IMR-90 (cell line): Measurements from ENCODE around the gene FAM124A.

Experiments used
- CTCF ChIP-seq: conservative IDR thresholded peaks from 2 replicates; pipeline ENCODE4 v1.5.1; 2012; ENCODE audit warnings: mild to moderate bottlenecking, low read depth, low read length, improper control_type of control experiment
- ELK1 ChIP-seq: fragments of 150-350 bp; IDR thresholded peaks from 2 replicates; pipeline ENCODE4 v1.6.1; 2016; ENCODE audit warnings: low read depth, mild to moderate bottlenecking, low read length, moderate library complexity, borderline replicate concordance
- MAZ ChIP-seq: IDR thresholded peaks from 2 replicates; pipeline ENCODE4 v1.6.1; 2012; ENCODE audit warnings: low read depth, mild to moderate bottlenecking, low read length, improper control_type of control experiment, moderate library complexity, borderline replicate concordance
- MXI1 ChIP-seq: IDR thresholded peaks from 2 replicates; pipeline ENCODE4 v1.6.1; 2012; ENCODE audit warnings: low read depth, mild to moderate bottlenecking, low read length, moderate library complexity, borderline replicate concordance
- POLR2A ChIP-seq: IDR thresholded peaks from 2 replicates; pipeline ENCODE4 v1.6.1; 2012; ENCODE audit warnings: mild to moderate bottlenecking, low read depth, low read length
- RAD21 ChIP-seq: IDR thresholded peaks from 2 replicates; pipeline ENCODE4 v1.6.1; 2012; ENCODE audit warnings: low read length, improper control_type of control experiment
- RCOR1 ChIP-seq: IDR thresholded peaks from 2 replicates; pipeline ENCODE4 v1.6.1; 2012; ENCODE audit warnings: mild to moderate bottlenecking, low read length, improper control_type of control experiment; ENCODE audit not compliant: insufficient replicate concordance
- USF2 ChIP-seq: fragments of 150-350 bp; IDR thresholded peaks from 2 replicates; pipeline ENCODE4 v1.6.1; 2017; ENCODE audit warnings: mild to moderate bottlenecking, antibody characterized with exemption, low read length, low read depth

- no peak for TF ChIP-seq RCOR1
- TF ChIP-seq RAD21 = no peak
- TF ChIP-seq POLR2A = no peak
- TF ChIP-seq CTCF = no peak
- TF ChIP-seq ELK1 = no peak
- no peak for TF ChIP-seq USF2
- TF ChIP-seq MXI1 = no peak
- no peak for TF ChIP-seq MAZ
These were observed 89.0 kb downstream of the FAM124A start for GRCh38 chr13:51311231-51311630.
